Measurements from ENCODE around the gene CDAN1.

GRCh38 chr15:42687740-42688139 is 49.2 kb downstream of the CDAN1 start:
- TF ChIP-seq CTCF (conservative IDR thresholded peaks at IDR 0.05; ENCODE audit: low read length) (no peak), EZH2phosphoT487 (IDR thresholded peaks at IDR 0.05; ENCODE audit: borderline replicate concordance) (no peak)
